IPS-20b (cell line): Measurements from ENCODE around the gene DSC3.
"Not testable (repeated sequence)": the region's sequence is repeated elsewhere in the genome, so short reads cannot be mapped to it uniquely, and the experiment has no call there.

Source experiments
- H3K27ac ChIP-seq: one replicate; pipeline ENCODE4 v1.5.1; 2013; ENCODE audit warnings: low read length
- H3K27me3 ChIP-seq: 2 replicates; pipeline ENCODE4 v1.6.1; 2013; ENCODE audit warnings: mild to moderate bottlenecking, low read length, inconsistent platforms; ENCODE audit not compliant: insufficient read depth
- H3K36me3 ChIP-seq: 2 replicates; pipeline ENCODE4 v1.6.1; 2013; ENCODE audit warnings: low read depth, mild to moderate bottlenecking, inconsistent platforms, low read length, moderate library complexity; ENCODE audit not compliant: insufficient read depth
- H3K4me1 ChIP-seq: 2 replicates; pipeline ENCODE4 v1.6.1; 2013; ENCODE audit warnings: mild to moderate bottlenecking, control low read depth, inconsistent platforms, low read length, moderate library complexity; ENCODE audit not compliant: insufficient read depth
- H3K4me3 ChIP-seq: 2 replicates; pipeline ENCODE4 v1.5.1; 2013; ENCODE audit warnings: mild to moderate bottlenecking, low read length, inconsistent platforms
- H3K9ac ChIP-seq: 2 replicates; pipeline ENCODE4 v1.6.1; 2013; ENCODE audit warnings: low read depth, mild to moderate bottlenecking, inconsistent platforms, low read length, moderate library complexity
- H3K9me3 ChIP-seq: 2 replicates; pipeline ENCODE4 v1.6.1; 2013; ENCODE audit warnings: mild to moderate bottlenecking, low read depth, low read length, inconsistent platforms; ENCODE audit not compliant: insufficient read depth

Gene DSC3

DNA sequence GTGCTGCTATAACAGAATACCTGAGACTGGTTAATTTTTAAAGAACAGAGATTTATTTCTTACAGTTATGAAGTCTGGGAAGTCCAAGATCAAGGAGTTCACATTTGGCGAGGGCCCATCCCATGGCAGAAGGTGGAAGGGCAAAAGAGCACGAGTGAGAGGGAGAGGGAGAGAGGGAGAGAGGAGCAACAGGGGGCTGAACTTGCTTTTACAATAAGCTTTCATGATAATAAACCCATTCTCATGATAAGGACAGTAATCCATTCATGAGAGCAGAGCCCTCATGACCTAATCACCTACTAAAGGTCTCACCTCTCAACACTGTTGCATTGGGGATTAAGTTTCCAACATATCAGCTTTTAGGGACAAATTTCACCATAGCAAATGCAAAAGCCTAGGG, 45.3 kb downstream of the DSC3 start:
- Histone ChIP-seq H3K4me1 (peaks cover 13% of the 10 kb centered on the region; the same call in 1 of the 2 replicates), H3K36me3 (no peaks in the 10 kb centered on the region), H3K27me3 (no peaks in the 10 kb centered on the region), H3K9me3 (no peaks in the 10 kb centered on the region), H3K9ac (no peak overlapping the region), H3K4me3 (peak overlapping the region; percentile 21), H3K27ac (no peak overlapping the region)

DNA sequence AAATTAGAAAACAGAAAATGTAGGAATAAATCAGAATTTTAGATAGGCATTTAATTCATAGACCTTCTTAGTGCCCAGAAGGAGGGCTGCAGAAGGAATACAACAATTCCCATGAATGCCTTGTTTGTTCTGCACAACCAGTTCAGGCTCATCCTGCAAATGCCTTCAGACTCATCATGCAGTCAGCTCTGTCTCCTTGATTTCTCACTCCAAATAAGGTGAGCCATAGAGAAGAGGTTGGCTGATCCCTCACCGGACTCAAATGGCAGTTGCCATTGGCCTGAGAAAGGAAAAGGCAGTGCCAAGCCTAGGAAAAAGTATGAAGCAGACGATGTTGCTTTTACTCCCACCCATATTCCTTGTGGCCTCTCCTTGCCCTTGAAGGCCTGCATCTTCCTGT, 50.3 kb downstream of the DSC3 start:
- no peak overlapping the region for H3K9ac ChIP-seq
- H3K9me3 ChIP-seq, result no peaks in the 10 kb centered on the region
- no peaks in the 10 kb centered on the region for H3K36me3 ChIP-seq
- no peaks in the 10 kb centered on the region for H3K27me3 ChIP-seq
- no peak overlapping the region for H3K4me3 ChIP-seq
- no peak overlapping the region for H3K27ac ChIP-seq
- peaks cover 6% of the 10 kb centered on the region; the same call in 1 of the 2 replicates for H3K4me1 ChIP-seq

DNA sequence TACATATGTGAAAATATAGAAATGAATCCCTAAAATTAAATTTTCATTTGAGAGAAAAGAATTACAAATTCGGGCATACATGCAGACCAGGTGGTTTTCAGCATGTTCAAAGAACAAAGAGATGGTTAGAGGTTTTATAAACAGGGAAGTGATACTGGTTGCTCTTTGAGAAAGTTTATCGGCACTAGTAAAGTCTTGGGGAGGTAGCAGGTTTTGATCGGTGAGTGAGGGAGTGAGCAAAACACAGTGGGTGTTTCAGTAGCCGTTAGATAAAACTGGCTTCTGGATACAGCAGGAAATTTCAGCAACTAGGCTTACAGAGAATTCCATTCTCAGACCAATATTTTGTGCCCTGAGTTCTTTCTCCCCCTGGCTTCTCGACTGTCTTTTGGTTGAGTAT, 51.1 kb downstream of the DSC3 start:
- H3K36me3 ChIP-seq, result no peaks in the 10 kb centered on the region
- no peak overlapping the region for H3K27ac ChIP-seq
- no peaks in the 10 kb centered on the region for H3K27me3 ChIP-seq
- no peaks in the 10 kb centered on the region for H3K9me3 ChIP-seq
- no peaks in the 10 kb centered on the region for H3K4me1 ChIP-seq
- no peak overlapping the region for H3K4me3 ChIP-seq
- H3K9ac ChIP-seq, result no peak overlapping the region

DNA sequence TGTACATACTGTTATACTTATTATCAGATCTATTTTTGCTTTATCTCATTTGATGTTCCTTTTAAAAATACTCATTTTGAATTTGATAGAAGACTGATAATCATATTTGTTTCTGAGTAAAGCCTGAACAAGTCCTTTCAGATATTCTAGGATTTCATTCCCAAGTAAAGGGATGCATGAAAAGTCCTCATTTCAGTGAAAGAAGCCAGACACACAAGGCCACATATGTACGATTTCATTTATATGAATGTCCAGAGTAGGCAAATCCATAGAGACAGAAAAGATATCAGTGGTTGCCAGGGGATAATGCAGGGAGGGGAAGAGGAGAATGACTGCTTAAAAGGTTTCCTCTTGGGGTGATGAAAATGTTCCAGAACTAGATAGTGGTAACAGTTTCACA, 53.4 kb downstream of the DSC3 start:
- Histone ChIP-seq H3K4me3 (no peak overlapping the region), H3K9ac (no peak overlapping the region), H3K4me1 (no peaks in the 10 kb centered on the region), H3K27me3 (no peaks in the 10 kb centered on the region), H3K36me3 (no peaks in the 10 kb centered on the region), H3K27ac (no peak overlapping the region), H3K9me3 (no peaks in the 10 kb centered on the region)

DNA sequence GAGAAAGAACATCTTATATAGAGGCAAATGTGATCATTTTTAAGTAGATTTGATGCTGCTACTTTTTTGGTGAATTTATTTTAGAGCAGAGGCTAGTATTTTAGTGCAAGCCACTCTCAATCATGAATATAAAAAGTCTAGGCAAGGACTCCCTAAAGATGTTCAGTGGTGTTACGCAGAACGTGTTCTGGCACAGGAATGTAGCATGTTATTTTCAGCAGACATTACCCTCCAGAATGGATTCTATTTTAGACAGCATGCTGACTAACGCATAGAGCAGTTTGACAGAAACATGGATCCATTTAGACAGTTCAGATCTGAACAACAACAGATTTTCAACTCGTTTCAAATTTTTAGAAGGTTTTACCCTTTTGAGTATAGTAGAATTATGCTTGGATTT, 54.1 kb downstream of the DSC3 start:
- H3K4me1 ChIP-seq, result no peaks in the 10 kb centered on the region
- no peaks in the 10 kb centered on the region for H3K27me3 ChIP-seq
- H3K9me3 ChIP-seq, result no peaks in the 10 kb centered on the region
- H3K27ac ChIP-seq, result no peak overlapping the region
- H3K36me3 ChIP-seq, result no peaks in the 10 kb centered on the region
- H3K9ac ChIP-seq, result no peak overlapping the region
- no peak overlapping the region for H3K4me3 ChIP-seq

DNA sequence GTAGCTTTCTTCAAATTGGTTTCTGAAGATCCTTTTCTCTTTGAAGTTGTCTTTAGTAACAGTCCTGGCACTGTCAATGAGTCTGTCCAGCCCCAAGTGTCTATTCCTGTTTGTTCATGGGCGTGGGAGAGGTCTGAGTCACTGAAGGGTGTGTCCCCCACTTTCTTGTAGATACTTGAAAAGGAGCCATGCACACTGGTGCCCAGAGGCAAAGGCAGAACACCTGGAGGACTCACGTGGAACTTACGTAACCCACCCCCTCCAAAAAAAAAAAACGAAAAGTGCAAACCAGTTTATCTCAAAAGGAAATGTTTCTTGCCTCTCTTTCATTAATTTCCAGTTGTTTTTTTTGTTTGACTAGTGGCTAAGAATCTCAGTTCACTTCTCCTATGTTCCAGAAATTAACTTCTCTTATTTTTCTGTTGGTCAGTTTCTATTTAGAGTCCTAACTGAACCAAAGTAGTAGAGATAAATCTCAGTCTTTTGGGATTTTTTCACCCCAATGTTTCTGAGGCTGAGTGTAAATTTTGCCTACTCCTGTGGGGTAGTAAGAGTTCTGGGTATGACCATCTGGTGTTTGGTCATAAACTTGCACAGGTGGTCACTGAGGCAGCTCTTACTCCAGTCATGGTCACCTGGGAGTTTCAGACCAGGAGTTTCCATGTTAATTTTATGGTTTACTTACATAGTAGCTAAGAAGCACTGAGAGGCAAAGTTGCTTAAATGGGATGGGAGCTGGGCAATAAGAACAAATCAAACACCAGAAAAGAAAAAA, 54.9 kb downstream of the DSC3 start:
- Histone ChIP-seq H3K9ac (no peak overlapping the region), H3K27ac (no peak overlapping the region), H3K9me3 (no peaks in the 10 kb centered on the region)

DNA sequence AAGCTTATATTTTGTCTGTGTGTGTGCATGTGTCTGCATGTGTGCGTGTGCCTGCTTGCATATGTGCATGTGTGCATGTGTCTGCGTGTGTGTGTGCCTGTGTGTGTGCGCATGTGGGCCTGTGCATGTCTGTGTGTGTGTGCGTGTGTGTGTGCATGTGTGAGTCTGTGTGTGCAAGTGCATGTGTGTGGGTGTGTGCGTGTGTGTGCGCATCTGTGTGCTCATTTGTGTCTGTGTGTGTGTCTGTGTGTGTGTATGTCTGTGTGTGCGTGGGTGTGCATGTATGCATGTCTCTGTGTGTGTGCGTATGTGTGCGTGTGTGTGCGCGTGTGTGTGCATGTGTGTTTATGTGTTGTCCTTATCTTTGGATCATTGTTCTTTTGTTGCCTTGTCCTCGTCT, 56.8 kb downstream of the DSC3 start:
- Histone ChIP-seq H3K36me3 (no peaks in the 10 kb centered on the region), H3K4me1 (no peaks in the 10 kb centered on the region), H3K4me3 (no peak overlapping the region)

More for the DNA sequence above, 54.9 kb downstream of the DSC3 start:
- no peaks in the 10 kb centered on the region for H3K36me3 ChIP-seq
- no peaks in the 10 kb centered on the region for H3K27me3 ChIP-seq
- H3K4me1 ChIP-seq, result no peaks in the 10 kb centered on the region
- H3K4me3 ChIP-seq, result no peak overlapping the region

DNA sequence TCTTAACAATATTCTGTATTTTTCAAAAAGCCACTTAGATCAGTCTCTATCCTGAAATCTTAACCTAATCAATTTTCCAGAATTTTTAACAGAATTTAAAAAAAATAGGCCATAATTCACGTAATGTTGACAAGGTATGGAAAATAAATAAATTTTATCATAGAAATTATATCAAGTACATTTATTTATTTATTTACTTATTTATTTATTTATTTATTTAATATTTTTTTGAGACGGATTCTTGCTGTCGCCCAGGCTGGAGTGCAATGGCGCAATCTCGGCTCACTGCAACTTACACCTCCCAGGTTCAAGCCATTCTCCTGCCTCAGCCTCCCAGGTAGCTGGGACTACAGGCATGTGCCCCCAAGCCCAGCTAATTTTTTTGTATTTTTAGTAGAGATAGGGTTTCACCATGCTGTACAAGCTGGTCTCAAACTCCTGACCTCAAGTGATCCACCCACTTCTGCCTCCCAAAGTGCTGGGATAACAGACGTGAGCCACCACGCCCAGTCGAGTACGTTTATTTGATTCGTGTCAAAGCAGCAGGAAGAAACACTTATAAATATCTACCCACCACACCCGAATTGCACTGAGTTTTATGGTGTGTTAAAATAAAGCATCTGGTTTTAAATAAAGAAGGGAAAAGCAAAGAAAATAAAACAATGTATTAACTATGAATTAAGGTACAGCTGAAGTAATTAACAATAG, 60.1 kb downstream of the DSC3 start:
- H3K4me1 ChIP-seq, result no peaks in the 10 kb centered on the region
- no peaks in the 10 kb centered on the region for H3K9me3 ChIP-seq
- H3K36me3 ChIP-seq, result no peaks in the 10 kb centered on the region
- no peak overlapping the region for H3K27ac ChIP-seq
- no peak overlapping the region for H3K9ac ChIP-seq
- H3K27me3 ChIP-seq, result no peaks in the 10 kb centered on the region
- no peak overlapping the region for H3K4me3 ChIP-seq

More for the DNA sequence above, 56.8 kb downstream of the DSC3 start:
- H3K9ac ChIP-seq, result no peak overlapping the region
- H3K27ac ChIP-seq, result no peak overlapping the region
- H3K9me3 ChIP-seq, result no peaks in the 10 kb centered on the region
- no peaks in the 10 kb centered on the region for H3K27me3 ChIP-seq

DNA sequence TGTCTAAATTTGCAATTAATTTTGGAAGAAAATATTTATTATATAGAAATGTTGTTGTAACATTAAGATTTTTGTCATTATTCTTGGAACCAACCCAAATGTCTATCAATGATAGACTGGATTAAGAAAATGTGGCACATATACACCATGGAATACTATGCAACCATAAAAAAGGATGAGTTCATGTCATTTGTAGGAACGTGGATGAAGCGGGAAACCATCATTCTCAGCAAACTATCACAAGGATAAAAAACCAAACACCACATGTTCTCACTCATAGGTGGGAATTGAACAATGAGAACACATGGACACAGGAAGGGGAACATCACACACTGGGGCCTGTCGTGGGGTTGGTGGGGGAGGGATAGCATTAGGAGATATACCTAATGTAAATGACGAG, 64.5 kb downstream of the DSC3 start:
- H3K9me3 ChIP-seq, H3K9ac ChIP-seq, H3K27me3 ChIP-seq, H3K4me1 ChIP-seq, H3K36me3 ChIP-seq, H3K4me3 ChIP-seq, H3K27ac ChIP-seq: not testable (repeated sequence)

DNA sequence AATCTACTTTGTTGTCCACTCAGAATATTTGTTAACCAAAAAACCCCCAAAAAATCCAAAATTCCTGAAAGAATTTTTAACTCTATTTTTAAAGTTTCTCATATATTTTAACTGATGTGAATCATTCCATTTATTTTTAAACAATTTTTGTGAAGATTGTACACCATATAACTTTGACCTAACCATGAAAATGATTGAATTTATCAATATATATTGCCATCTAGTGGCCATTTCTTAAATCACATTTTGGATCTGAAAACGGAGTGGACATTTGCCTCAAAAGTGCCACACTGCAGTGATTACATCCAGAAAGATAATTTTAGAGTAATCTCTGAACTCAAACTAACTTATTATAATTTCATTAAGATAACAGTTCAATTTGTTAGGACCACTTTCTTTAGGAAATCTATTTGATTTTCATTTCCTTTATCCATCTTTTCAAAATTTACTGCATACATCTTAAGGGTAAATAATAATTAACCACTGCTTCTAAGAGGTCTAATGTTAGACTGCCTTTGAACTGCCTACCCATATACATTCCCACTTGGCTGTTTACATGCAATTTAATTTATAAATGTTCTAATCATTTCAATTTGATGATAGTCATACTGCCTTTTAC, 71.1 kb downstream of the DSC3 start:
- no peaks in the 10 kb centered on the region for H3K4me1 ChIP-seq
- H3K9me3 ChIP-seq, result no peaks in the 10 kb centered on the region

DNA sequence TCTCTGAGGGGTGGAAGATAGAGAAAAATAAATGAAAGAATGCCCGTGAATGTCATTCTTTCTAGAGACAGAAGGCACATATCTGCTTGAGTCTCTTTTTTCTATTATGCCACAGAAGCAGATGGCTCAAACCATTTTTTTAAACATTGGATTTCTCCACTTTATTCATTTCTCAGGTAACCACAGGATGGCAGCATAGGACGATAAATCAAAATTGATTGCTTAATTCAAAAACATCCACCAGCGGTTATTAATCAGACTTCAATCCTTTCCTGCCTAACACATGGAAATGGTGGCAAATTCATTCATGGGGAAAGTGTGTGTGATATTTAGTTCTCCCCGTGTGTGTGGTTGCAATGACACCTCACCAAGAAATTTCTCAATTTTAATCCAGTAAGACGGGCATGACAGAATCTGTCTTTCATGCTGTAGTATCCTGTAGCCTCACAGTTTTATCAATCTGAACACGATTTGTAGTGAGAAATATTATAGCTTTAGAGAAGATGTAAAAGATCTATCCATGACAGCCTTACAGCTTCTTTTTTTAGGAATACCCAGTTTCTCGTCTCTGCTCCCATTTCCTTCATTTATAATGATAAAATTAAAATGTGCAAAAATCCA, 72.2 kb downstream of the DSC3 start:
- Histone ChIP-seq H3K4me1 (no peaks in the 10 kb centered on the region), H3K4me3 (no peak overlapping the region), H3K9ac (no peak overlapping the region), H3K9me3 (no peaks in the 10 kb centered on the region), H3K27me3 (no peaks in the 10 kb centered on the region), H3K27ac (no peak overlapping the region), H3K36me3 (no peaks in the 10 kb centered on the region)

More for the DNA sequence above, 71.1 kb downstream of the DSC3 start:
- no peak overlapping the region for H3K4me3 ChIP-seq
- H3K27ac ChIP-seq, result no peak overlapping the region
- no peaks in the 10 kb centered on the region for H3K27me3 ChIP-seq
- no peak overlapping the region for H3K9ac ChIP-seq
- no peaks in the 10 kb centered on the region for H3K36me3 ChIP-seq
